NCI-H2227 (cell line): Measurements from ENCODE around the gene MARCHF11.

Experiments used
- DNase-seq: peaks from one replicate; lab custom pipeline; 2025; ENCODE audit not compliant: unreplicated experiment; lab: John Stamatoyannopoulos, UW

MARCHF11 gene

DNA sequence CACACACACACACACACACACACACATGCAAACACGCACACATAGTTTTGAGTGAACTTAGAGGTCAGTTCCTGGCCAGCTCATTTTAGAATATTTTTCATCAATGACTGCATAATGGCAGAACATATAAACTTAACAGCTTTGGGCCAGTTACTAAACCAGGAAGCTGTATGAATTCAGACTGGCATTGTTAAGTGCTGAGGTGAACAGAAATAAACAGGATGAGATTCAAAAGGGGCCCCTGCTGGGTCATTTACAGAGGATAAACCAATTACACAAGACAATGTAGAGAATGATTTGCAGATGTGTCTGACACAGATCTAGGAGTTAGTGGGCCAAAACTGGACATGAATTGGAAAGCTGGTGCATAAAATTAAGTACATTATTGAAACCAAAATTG, 44.6 kb downstream of the MARCHF11 start:
- no peak for DNase-seq

- no peak for DNase-seq
Observed at GRCh38 chr5:16134204-16134603, 45.4 kb downstream of the MARCHF11 start.

- no peak for DNase-seq
Observed at GRCh38 chr5:16131878-16132277, 47.7 kb downstream of the MARCHF11 start.

GRCh38 chr5:16128944-16129343, 50.6 kb downstream of the MARCHF11 start:
- no peak for DNase-seq

DNA sequence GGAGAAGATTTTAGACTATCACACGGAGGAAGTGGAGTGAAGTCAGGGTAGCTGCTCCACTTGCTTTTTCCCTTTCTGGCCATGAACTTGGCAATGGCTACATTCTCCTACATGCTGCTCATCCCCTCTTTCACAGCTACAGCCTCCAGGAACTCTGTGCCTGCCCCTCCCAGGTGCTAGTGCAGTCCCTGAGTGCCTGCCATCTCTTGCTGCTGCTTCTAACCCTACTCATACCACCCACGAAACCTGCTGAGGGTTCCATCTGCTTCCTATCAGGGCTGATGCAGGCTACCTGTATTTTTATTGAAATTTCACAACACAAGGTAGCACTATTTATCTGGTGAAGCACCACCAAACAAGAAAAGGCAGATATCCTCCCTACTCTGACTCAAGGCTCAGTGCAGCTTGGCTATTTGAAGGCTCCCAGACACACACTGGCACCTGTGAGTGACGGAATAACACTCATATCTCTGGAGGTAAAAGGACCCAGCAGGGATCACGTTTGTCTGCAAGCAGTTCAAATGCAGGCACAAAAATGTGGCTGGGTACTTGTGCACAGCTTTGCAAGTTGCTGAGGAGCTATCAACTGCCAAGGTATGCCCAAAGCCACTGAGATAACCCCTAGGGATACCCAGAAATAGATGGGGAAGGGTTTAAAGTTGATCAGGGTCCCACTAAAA, 51.6 kb downstream of the MARCHF11 start:
- no peak for DNase-seq

DNA sequence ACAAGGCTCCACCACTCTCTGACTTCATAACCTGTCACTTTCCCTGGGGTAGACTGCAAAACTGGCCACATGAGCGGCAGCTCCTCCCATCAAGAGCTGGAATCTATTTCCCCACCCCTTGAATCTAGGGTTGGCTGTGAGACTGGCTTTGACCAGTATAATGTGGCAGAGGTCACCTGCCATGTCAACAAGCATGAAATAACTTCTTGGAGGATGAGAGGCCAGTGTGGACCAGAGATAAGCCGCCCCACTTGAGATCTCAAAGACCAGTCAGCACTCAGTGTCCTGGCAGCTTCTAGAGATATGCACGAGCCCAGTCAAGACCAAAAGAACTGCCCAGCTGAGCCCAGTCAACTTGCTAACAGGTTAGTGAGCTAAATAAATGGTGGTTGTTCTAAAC, 59.0 kb downstream of the MARCHF11 start:
- no peak for DNase-seq

DNA sequence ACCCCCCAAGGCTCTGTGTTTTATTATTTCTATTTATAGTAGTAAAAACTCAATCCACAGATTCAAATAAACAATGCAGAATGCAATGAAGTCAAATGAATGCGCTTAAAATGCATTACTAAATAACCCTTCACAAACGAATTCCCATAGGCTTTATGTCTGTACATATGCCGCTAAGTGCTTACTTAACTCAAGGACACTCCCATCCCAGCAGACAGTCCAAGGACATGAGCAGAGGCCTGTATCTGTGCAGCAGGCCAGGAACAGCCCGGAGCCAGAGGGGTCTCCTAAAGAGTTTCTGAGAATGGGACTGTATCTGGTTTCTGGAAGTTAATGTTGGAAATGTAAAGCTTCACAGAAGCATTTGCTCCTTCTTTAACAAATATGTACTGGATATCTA, 59.8 kb downstream of the MARCHF11 start:
- no peak for DNase-seq

GRCh38 chr5:16115140-16115539, 64.5 kb downstream of the MARCHF11 start:
- no peak for DNase-seq

GRCh38 chr5:16108418-16108817, 71.2 kb downstream of the MARCHF11 start:
- DNase-seq: no peak

DNA sequence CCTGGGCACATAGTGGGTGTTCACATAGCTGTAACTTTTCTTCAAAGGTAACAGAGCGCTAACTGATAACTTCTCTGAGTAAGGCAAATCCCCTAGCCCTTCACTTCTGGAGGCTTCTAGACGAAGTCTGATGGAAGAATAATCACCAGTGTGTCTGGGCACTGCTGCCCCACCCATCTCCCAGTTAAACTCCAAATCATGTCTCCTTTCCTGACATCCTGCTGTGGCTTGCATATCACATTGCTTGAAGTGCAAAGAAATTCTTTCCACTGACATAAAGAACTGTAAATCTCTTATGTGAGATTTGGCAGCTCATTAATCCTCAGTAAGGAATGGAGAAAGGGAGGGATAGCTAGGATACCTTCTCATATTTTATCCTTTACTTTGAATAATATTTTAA, 74.6 kb downstream of the MARCHF11 start:
- DNase-seq: no peak

- no peak for DNase-seq
Observed at GRCh38 chr5:16095612-16096011, 84.0 kb downstream of the MARCHF11 start.

GRCh38 chr5:16090270-16090669, 89.3 kb downstream of the MARCHF11 start:
- no peak for DNase-seq

GRCh38 chr5:16082982-16083381, 96.6 kb downstream of the MARCHF11 start:
- no peak for DNase-seq

GRCh38 chr5:16082053-16082452, 97.5 kb downstream of the MARCHF11 start:
- no peak for DNase-seq

DNA sequence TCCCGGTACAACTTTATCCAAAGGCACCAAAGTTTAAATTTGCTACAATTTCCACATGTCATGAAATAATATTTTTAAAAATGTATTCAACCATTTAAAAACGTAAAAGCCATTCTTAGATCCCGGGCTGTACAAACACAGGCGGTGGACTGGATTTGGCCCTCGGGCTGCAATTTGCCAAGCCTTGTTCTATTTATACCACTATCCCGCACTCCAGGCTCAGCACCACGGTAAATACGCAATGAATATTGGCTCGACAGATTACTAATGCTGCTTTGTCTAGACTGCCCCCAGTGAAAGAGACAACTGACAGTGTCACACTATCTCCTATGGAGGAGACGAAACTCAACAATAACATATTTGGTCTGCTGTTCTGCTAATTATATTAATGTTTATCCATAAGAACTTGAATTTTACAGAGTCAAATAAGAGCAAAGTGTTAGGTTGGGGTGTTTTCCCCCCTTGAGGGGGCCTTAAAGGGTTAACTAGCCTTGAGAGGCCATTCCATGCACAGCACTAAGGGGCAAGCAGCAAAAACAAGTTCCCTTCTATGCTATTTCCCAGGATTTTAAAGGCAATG, 98.1 kb downstream of the MARCHF11 start:
- DNase-seq: no peak

GRCh38 chr5:16076657-16077056, 102.9 kb downstream of the MARCHF11 start:
- DNase-seq: no peak

DNA sequence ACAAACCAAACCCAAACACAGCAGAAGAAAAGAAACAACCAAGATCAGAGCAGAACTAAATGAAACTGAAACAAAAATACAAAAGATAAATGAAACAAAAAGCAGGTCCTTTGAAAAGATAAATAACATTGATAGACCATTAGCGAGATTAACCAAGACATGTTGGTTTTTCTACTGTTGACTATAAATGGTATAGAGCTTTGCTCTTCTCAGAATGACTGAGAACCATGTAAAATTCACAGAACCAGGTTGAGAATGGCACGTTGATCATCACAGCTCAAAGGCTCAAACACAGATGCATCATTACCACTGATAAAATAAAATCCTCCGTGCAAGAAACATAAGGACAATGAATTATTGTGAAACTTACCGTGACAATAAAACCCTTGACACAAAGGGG, 105.2 kb downstream of the MARCHF11 start:
- no peak for DNase-seq

GRCh38 chr5:16072616-16073015, 107.0 kb downstream of the MARCHF11 start:
- no peak for DNase-seq

GRCh38 chr5:16067415-16067814, 112.2 kb downstream of the MARCHF11 start:
- DNase-seq: no peak

DNA sequence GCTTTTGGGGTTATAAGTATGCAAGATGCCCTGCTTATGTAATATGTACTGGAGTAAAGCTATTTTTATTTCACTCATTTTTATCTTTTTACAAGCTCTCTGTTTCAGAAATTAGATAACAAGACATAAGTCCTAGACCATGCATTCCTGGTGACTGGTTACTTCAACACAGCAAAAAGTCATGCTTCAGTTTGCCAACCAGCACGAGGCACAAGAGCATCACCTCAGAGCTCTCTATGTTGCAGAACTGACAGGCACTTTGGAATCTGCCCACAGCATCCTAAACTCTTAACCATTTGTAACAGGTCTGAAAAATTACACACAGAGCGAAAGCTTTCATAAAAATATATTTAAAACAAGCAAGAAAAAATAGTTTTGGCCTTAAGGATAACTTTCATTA, 112.8 kb downstream of the MARCHF11 start:
- DNase-seq: no peak

DNA sequence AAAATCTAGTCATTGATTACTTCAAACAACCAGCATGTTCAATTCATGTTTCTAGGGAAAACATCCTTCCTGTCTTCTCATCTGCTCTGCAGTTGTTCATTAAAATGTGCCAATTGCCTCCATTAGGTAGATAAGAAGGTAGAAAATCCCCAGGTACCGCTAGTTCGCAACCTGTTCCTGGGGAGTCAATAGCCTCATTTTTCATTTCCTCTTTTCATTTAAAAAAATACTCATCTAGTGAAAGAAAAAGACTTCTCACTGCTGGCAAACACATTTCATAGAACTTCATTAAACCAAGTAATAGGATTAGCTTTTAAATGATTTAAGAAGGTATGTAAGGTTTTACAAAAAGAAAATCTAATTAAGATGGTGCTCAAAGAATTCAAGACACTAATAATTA, 113.3 kb downstream of the MARCHF11 start:
- no peak for DNase-seq

GRCh38 chr5:16065831-16066230, 113.8 kb downstream of the MARCHF11 start:
- DNase-seq: no peak
